HepG2 (cell line): ENCODE measurements around the gene TFEC. TPM values are rescaled to one million over a fixed set of nuclear protein-coding genes. Genes with fewer than 3 reads are reported as not detected.

Experiments used
- DPF2 ChIP-seq: sonication (generic); formaldehyde crosslinking; IDR thresholded peaks from 2 replicates; pipeline ENCODE4 v1.4.0; 2020; ENCODE audit warnings: mild to moderate bottlenecking, low read depth, missing genetic modification reagents, borderline replicate concordance
- ERF ChIP-seq: IDR thresholded peaks from 2 replicates; pipeline ENCODE4 v1.6.1; 2018; ENCODE audit warnings: missing biosample characterization, missing genetic modification reagents
- NR2F2 ChIP-seq: IDR thresholded peaks from 2 replicates; pipeline ENCODE4 v1.6.1; 2012; ENCODE audit warnings: low read depth, inconsistent platforms, borderline replicate concordance
- YEATS2 ChIP-seq: sonication (generic); formaldehyde crosslinking; IDR thresholded peaks from 2 replicates; pipeline ENCODE4 v1.4.0; 2020; ENCODE audit warnings: missing genetic modification reagents, borderline replicate concordance
- ZNF232 ChIP-seq: sonication (generic); formaldehyde crosslinking; IDR thresholded peaks from 2 replicates; pipeline ENCODE4 v1.4.0; 2020; ENCODE audit warnings: missing genetic modification reagents, borderline replicate concordance
- ZNF260 ChIP-seq: sonication (generic); formaldehyde crosslinking; IDR thresholded peaks from 2 replicates; pipeline ENCODE4 v1.4.0; 2020; ENCODE audit warnings: missing genetic modification reagents, low read depth, mild to moderate bottlenecking, borderline replicate concordance
- ZNF263 ChIP-seq: sonication (generic); formaldehyde crosslinking; IDR thresholded peaks from 2 replicates; pipeline ENCODE4 v1.4.0; 2020; ENCODE audit warnings: missing genetic modification reagents
- ZNF792 ChIP-seq: IDR thresholded peaks from 2 replicates; pipeline ENCODE4 v1.6.1; 2016
- ZNF841 ChIP-seq: sonication (generic); formaldehyde crosslinking; IDR thresholded peaks from 2 replicates; pipeline ENCODE4 v1.8.1; 2023; ENCODE audit warnings: missing genetic modification reagents, borderline replicate concordance
- polyA plus RNA-seq, 8 experiments: library from polyadenylated mRNA; depleted of rRNA in 3 of 8; stranded (reverse) in 7 of 8; unstranded in 1 of 8; fragments of >200 nt; fragmentation: Illumina TruSeq in 4 of 8; extraction: Trizol in 4 of 8; gene quantifications; 2 replicates each; pipeline versions ENCODE4 v1.2.1 to v1.2.3, GENCODE V29; 2011 to 2016; ENCODE audit warnings: low read depth in 4 of 8, missing spikeins in 1 of 8, mixed read lengths in 1 of 8; ENCODE audit not compliant: insufficient read depth in 1 of 8
- total RNA-seq, 5 experiments: library from RNA; depleted of rRNA; stranded (reverse); fragments of >200 nt; fragmentation: Illumina TruSeq; extraction: Trizol; gene quantifications; 2 replicates each; pipeline ENCODE4 v1.2.3, GENCODE V29; 2016; ENCODE audit warnings: low read depth in 1 of 5
- TF ChIP-seq, protein P1 (sequence below): sonication (generic); formaldehyde crosslinking; IDR thresholded peaks from 2 replicates; pipeline ENCODE4 v1.4.0; 2020; ENCODE audit warnings: missing genetic modification reagents, mild to moderate bottlenecking, borderline replicate concordance
- TF ChIP-seq, protein P2 (sequence below): IDR thresholded peaks from 2 replicates; pipeline ENCODE4 v1.6.1; 2016; ENCODE audit warnings: mild to moderate bottlenecking
- TF ChIP-seq, protein P3 (sequence below): sonication (generic); formaldehyde crosslinking; IDR thresholded peaks from 2 replicates; pipeline ENCODE4 v1.5.0; 2020; ENCODE audit warnings: mild to moderate bottlenecking, missing genetic modification reagents
- TF ChIP-seq, protein P4 (sequence below): sonication (generic); formaldehyde crosslinking; IDR thresholded peaks from 2 replicates; pipeline ENCODE4 v1.4.0; 2020; ENCODE audit warnings: mild to moderate bottlenecking, missing genetic modification reagents

TFEC gene
- total and polyA plus RNA-seq, 2 of the 13 experiments (the other 11 are each of a cell fraction or from before 2014, with no cell fraction given): not detected

DNA sequence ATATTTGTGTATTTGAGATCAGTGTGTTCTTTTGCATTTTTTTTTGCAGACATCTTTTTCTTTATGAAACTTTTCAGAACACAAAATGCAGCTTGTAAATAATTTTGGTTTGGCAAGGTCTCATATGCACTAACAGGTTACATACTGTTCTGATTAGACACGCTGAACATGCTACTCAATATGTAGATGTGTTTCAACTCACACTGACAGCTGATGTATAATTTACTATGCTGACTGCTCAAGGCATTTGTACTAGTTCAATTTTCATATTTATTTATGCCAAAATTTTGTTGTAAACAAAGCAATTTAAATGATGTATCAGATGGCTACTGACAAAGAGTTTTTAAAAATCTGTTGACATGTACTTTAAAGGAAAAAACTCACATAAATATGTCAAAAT lies 123.8 kb downstream of the TFEC start (continued):
- TF ChIP-seq, protein P1, sequence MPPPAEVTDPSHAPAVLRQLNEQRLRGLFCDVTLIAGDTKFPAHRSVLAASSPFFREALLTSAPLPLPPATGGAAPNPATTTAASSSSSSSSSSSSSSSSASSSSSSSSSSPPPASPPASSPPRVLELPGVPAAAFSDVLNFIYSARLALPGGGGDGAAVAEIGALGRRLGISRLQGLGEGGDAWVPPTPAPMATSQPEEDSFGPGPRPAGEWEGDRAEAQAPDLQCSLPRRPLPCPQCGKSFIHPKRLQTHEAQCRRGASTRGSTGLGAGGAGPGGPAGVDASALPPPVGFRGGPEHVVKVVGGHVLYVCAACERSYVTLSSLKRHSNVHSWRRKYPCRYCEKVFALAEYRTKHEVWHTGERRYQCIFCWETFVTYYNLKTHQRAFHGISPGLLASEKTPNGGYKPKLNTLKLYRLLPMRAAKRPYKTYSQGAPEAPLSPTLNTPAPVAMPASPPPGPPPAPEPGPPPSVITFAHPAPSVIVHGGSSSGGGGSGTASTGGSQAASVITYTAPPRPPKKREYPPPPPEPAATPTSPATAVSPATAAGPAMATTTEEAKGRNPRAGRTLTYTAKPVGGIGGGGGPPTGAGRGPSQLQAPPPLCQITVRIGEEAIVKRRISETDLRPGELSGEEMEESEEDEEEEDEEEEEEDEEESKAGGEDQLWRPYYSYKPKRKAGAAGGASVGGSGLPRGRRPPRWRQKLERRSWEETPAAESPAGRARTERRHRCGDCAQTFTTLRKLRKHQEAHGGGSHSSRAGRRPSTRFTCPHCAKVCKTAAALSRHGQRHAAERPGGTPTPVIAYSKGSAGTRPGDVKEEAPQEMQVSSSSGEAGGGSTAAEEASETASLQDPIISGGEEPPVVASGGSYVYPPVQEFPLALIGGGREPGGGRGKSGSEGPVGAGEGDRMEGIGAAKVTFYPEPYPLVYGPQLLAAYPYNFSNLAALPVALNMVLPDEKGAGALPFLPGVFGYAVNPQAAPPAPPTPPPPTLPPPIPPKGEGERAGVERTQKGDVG (CRISPR knock-in tag): no peak
- TF ChIP-seq, protein P2, sequence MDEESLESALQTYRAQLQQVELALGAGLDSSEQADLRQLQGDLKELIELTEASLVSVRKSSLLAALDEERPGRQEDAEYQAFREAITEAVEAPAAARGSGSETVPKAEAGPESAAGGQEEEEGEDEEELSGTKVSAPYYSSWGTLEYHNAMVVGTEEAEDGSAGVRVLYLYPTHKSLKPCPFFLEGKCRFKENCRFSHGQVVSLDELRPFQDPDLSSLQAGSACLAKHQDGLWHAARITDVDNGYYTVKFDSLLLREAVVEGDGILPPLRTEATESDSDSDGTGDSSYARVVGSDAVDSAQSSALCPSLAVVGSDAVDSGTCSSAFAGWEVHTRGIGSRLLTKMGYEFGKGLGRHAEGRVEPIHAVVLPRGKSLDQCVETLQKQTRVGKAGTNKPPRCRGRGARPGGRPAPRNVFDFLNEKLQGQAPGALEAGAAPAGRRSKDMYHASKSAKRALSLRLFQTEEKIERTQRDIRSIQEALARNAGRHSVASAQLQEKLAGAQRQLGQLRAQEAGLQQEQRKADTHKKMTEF: no peak
- TF ChIP-seq DPF2 (no peak), YEATS2 (CRISPR knock-in tag) (no peak), NR2F2 (no peak), ZNF263 (CRISPR knock-in tag) (no peak), ZNF260 (CRISPR knock-in tag) (no peak), ZNF232 (CRISPR knock-in tag) (no peak), ERF (no peak), ZNF792 (CRISPR knock-in tag) (no peak), ZNF841 (CRISPR knock-in tag) (no peak)
- TF ChIP-seq, protein P3, sequence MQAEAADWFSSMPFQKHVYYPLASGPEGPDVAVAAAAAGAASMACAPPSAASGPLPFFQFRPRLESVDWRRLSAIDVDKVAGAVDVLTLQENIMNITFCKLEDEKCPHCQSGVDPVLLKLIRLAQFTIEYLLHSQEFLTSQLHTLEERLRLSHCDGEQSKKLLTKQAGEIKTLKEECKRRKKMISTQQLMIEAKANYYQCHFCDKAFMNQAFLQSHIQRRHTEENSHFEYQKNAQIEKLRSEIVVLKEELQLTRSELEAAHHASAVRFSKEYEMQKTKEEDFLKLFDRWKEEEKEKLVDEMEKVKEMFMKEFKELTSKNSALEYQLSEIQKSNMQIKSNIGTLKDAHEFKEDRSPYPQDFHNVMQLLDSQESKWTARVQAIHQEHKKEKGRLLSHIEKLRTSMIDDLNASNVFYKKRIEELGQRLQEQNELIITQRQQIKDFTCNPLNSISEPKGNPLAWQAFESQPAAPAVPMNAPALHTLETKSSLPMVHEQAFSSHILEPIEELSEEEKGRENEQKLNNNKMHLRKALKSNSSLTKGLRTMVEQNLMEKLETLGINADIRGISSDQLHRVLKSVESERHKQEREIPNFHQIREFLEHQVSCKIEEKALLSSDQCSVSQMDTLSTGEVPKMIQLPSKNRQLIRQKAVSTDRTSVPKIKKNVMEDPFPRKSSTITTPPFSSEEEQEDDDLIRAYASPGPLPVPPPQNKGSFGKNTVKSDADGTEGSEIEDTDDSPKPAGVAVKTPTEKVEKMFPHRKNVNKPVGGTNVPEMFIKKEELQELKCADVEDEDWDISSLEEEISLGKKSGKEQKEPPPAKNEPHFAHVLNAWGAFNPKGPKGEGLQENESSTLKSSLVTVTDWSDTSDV (CRISPR knock-in tag): no peak
- TF ChIP-seq, protein P4, sequence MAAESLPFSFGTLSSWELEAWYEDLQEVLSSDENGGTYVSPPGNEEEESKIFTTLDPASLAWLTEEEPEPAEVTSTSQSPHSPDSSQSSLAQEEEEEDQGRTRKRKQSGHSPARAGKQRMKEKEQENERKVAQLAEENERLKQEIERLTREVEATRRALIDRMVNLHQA (CRISPR knock-in tag): no peak
